ENCODE data around the gene APBB1IP. TPM values are rescaled to one million over a fixed set of nuclear protein-coding genes. Genes with fewer than 3 reads are reported as not detected.

The APBB1IP gene
- total and polyA plus RNA-seq, 2 of the 8 experiments (the other 6 are each of a cell fraction or from before 2014, with no cell fraction given): 0.05 TPM; not detected in 1

GRCh38 chr10:26524161-26524896 lies 86.2 kb downstream of the APBB1IP start (continued):
- TF ChIP-seq ATF2 (IDR thresholded peaks at IDR 0.05; ENCODE audit: low read length) (no peak), RXRA (IDR thresholded peaks at IDR 0.05; ENCODE audit: insufficient read depth, low read depth, low read length) (no peak), TAF7 (optimal IDR thresholded peaks at IDR 0.05; ENCODE audit: borderline replicate concordance, low read depth, low read length) (no peak), SIX5 (IDR thresholded peaks at IDR 0.05; ENCODE audit: low read depth, low read length) (no peak), KDM4A (IDR thresholded peaks at IDR 0.05; ENCODE audit: low read depth, low read length, severe bottlenecking) (no peak), POLR2AphosphoS5 (IDR thresholded peaks at IDR 0.05; ENCODE audit: low read depth, low read length) (no peak), SP1 (IDR thresholded peaks at IDR 0.05; ENCODE audit: low read depth, low read length) (no peak), KDM1A (IDR thresholded peaks at IDR 0.05; ENCODE audit: borderline replicate concordance, low read length) (no peak), RAD21 (IDR thresholded peaks at IDR 0.05 in 1 of 2, conservative IDR thresholded peaks at IDR 0.05 in 1 of 2; ENCODE audit: low read depth in 2 of 2, low read length in 2 of 2) (no peak)
- TF ChIP-seq, protein P1, sequence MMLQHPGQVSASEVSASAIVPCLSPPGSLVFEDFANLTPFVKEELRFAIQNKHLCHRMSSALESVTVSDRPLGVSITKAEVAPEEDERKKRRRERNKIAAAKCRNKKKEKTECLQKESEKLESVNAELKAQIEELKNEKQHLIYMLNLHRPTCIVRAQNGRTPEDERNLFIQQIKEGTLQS (IDR thresholded peaks at IDR 0.05; ENCODE audit: insufficient read depth, low read depth, low read length): no peak

All from H1 (cell line).